ENCODE data around the gene FRRS1. TPM values are rescaled to one million over a fixed set of nuclear protein-coding genes. Genes with fewer than 3 reads are reported as not detected.

FRRS1 gene
- total RNA-seq, 4 donors from 2014 or later, result 10.4 to 12.9 (median 11.3) TPM

DNA sequence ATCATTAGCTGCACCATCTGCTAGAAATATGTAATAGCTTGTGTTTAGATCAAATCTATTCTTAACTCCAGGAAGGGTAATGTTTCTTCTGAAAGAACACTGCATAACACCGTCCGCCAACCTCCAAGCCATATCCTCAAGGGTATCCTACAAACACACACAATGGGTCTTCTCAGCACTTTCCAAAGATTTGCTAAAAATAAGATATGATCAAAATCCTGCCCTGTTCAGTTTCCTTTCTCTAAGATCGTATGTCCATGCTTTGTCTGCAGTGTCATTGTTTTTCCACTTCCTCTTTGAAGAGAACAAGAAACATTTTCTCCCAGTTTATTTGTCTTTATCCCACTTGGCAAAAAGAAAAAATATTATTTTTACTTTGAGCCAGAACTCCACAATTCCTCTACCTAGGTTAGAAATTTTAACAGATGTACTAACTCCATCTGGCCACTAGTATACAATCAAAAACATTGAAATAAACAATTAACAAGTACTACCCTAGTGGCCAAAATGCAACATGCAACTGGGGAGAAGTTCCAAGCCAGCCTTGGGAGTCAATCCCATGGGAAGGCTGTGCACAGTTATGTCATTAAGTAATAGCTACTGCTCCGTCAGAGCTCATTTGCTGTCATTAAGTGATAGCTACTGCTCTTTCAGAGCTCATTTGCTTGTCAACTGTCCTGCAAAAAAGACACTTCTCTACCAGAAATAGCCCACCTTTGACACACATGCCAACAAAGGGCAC, 37.8 kb downstream of the FRRS1 start:
- Histone ChIP-seq H3K36me3 (peaks cover 0 to 3% of the 10 kb centered on the region in 2 donors), H3K27me3 (no peaks in the 10 kb centered on the region), H3K4me3 (replicated peaks in 1 of 3) (no peak overlapping the region), H3K4me1 (no peaks in the 10 kb centered on the region), H3K27ac (peak overlapping the region in 2 of 3 donors; percentile 14 to 43), H3K9me3 (no peaks in the 10 kb centered on the region)
- TF ChIP-seq POLR2A (IDR thresholded peaks at IDR 0.05) (no peak), CTCF (IDR thresholded peaks at IDR 0.05) (peak in 3 of 6 experiments; percentile 18 to 32 (median 29))
- intact Hi-C loops (cut with DNase I), result no loop called here
- 71 to 73% methylated on average over 4 of the region's 4 CpGs for WGBS, 2 donors
- no peak for DNase-seq

DNA sequence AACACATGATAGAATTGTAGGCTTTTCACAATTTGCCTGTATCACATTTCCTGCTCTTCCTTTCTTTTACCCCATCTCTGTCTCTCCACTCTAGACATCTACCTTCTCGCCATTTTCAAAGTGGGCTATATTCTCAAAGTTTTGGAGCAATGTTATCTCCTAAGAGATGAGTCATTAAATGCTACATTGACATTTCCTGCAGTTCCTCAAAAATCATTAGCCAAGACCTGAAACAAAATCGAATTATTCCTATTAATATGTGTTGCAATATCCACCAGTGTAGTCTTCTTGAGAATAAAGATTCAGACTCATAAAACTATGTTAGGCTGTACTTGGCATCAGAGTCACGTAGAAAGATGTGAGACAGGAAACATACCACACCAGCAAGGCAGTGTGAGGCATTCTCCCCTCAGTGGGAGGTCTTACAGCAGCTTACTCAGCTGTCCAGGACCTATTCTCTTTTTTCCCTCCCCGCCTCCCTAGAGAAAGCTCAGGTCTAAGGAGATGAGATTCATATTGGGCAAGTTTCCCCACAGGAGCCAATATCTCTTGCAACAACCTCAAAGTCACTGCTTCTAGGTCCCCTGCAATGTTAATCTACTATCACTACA, 38.8 kb downstream of the FRRS1 start:
- peak overlapping the region in 2 of 3 donors; percentile 14 to 43 for H3K27ac ChIP-seq
- WGBS, 2 donors, result 85 to 91% methylated on average over 4 of the region's 4 CpGs
- no peaks in the 10 kb centered on the region for H3K4me1 ChIP-seq
- no peaks in the 10 kb centered on the region for H3K9me3 ChIP-seq
- DNase-seq, result no peak
- H3K4me3 ChIP-seq (replicated peaks in 1 of 3), result no peak overlapping the region
- H3K36me3 ChIP-seq, result peaks cover 0 to 3% of the 10 kb centered on the region in 2 donors
- intact Hi-C loops (cut with DNase I), result no loop called here
- H3K27me3 ChIP-seq, result no peaks in the 10 kb centered on the region
- TF ChIP-seq CTCF (IDR thresholded peaks at IDR 0.05) (no peak), POLR2A (IDR thresholded peaks at IDR 0.05) (no peak)

DNA sequence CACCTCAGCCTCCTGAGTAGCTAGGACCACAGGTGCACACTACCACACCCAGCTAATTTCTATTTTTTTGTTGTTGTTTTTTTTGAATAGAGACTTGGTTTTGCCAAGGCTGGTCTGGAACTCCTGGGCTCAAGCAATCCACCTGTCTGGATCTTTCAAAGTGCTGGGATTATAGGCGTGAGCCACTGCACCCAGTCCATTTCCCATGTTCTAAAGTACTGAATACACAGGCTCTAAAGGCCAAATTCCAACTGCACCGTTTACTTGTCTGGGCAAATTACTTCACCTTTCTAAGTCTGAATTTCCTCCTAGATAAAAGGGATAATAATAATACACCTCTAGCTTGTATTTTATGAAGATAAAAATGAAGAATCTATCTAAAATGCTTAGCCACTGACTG, 39.6 kb downstream of the FRRS1 start:
- WGBS, 2 donors, result 84 to 90% methylated on average over 2 of the region's 2 CpGs
- intact Hi-C loops (cut with DNase I), result no loop called here
- no peak for DNase-seq
- H3K4me3 ChIP-seq (replicated peaks in 1 of 3), result no peak overlapping the region
- no peaks in the 10 kb centered on the region for H3K4me1 ChIP-seq
- H3K36me3 ChIP-seq, result peaks cover 0 to 3% of the 10 kb centered on the region in 2 donors
- H3K9me3 ChIP-seq, result no peaks in the 10 kb centered on the region
- no peak for TF ChIP-seq POLR2A (IDR thresholded peaks at IDR 0.05)
- TF ChIP-seq CTCF (IDR thresholded peaks at IDR 0.05), result no peak
- H3K27ac ChIP-seq, result no peak overlapping the region
- no peaks in the 10 kb centered on the region for H3K27me3 ChIP-seq

- H3K36me3 ChIP-seq, result peaks cover 0 to 3% of the 10 kb centered on the region in 2 donors
- no peaks in the 10 kb centered on the region for H3K27me3 ChIP-seq
- H3K9me3 ChIP-seq, result no peaks in the 10 kb centered on the region
- TF ChIP-seq CTCF (IDR thresholded peaks at IDR 0.05) (no peak), POLR2A (IDR thresholded peaks at IDR 0.05) (no peak)
- intact Hi-C loops (cut with DNase I), result no loop called here
- no peaks in the 10 kb centered on the region for H3K4me1 ChIP-seq
- WGBS, 2 donors, result 94 to 96% methylated on average over 1 of the region's 1 CpG
- DNase-seq, result no peak
- no peak overlapping the region for H3K27ac ChIP-seq
- H3K4me3 ChIP-seq (replicated peaks in 1 of 3), result no peak overlapping the region
Measured at GRCh38 chr1:99726407-99726806, 40.0 kb downstream of the FRRS1 start.

DNA sequence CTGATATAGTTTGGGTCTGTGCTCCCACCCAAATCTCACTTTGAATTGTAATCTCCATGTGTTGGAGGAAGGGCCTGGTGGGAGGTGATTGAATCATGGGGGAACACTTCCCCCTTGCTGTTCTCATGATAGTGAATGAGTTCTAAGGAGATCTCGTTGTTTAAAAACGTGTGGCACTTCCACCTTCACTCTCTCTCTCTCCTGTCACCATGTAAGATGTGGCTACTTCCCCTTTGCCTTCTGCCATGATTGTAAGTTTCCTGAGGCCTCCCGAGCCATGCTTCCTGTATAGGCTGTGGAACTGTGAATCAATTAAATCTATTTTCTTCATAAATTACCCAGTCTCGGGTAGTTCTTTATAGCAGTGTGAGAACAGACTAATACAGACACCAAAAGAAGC, 40.4 kb downstream of the FRRS1 start:
- intact Hi-C loops (cut with DNase I), result no loop called here
- H3K4me3 ChIP-seq (replicated peaks in 1 of 3), result no peak overlapping the region
- no peak overlapping the region for H3K27ac ChIP-seq
- no peaks in the 10 kb centered on the region for H3K9me3 ChIP-seq
- H3K27me3 ChIP-seq, result no peaks in the 10 kb centered on the region
- no peak for DNase-seq
- TF ChIP-seq CTCF (IDR thresholded peaks at IDR 0.05) (no peak), POLR2A (IDR thresholded peaks at IDR 0.05) (no peak)
- peaks cover 0 to 3% of the 10 kb centered on the region in 2 donors for H3K36me3 ChIP-seq
- H3K4me1 ChIP-seq, result no peaks in the 10 kb centered on the region
- WGBS, 2 donors, result 60 to 67% methylated on average over 4 of the region's 4 CpGs
